Heart left ventricle (tissue), 16 donors: ENCODE measurements around the gene UCKL1. TPM values are rescaled to one million over a fixed set of nuclear protein-coding genes. Genes with fewer than 3 reads are reported as not detected.

Experiments used
- ATAC-seq, 4 donors: fragments of 200-7000 bp; cut with Tn5 transposase; one replicate each; pipeline ENCODE4 v1.9.1; 2020 to 2022; ENCODE audit warnings: moderate library complexity in 4 of 4, mild to moderate bottlenecking in 3 of 4, moderate number of reproducible peaks in 1 of 4
- DNase-seq, 5 donors: peaks; one replicate each; pipeline ENCODE4 v3.0.0-alpha.2; 2020
- H3K27ac ChIP-seq, 12 donors: fragments of 200-600 bp; sonication (generic) in 4 of 12; one replicate each; pipeline versions ENCODE4 v1.5.0 to v1.8.0; 2016 to 2022; ENCODE audit warnings: mild to moderate bottlenecking in 2 of 12
- H3K27me3 ChIP-seq, 9 donors: fragments of 200-600 bp; sonication (generic) in 2 of 9; one replicate each; pipeline versions ENCODE4 v1.5.1 to v1.8.0; 2016 to 2022; ENCODE audit warnings: mild to moderate bottlenecking in 3 of 9
- H3K36me3 ChIP-seq, 9 donors: fragments of 200-600 bp; sonication (generic) in 2 of 9; one replicate each; pipeline versions ENCODE4 v1.5.0 to v1.8.0; 2018 to 2022; ENCODE audit warnings: mild to moderate bottlenecking in 2 of 9
- H3K4me1 ChIP-seq, 12 donors: fragments of 200-600 bp; sonication (generic) in 4 of 12; one replicate each; pipeline versions ENCODE4 v1.5.0 to v1.8.0; 2016 to 2022; ENCODE audit warnings: mild to moderate bottlenecking in 3 of 12
- H3K4me3 ChIP-seq, 12 donors: fragments of 200-600 bp; sonication (generic) in 4 of 12; one replicate each; pipeline versions ENCODE4 v1.5.0 to v1.8.0; 2017 to 2022; ENCODE audit warnings: mild to moderate bottlenecking in 9 of 12, moderate library complexity in 4 of 12
- H3K9me3 ChIP-seq, 12 donors: fragments of 200-600 bp; sonication (generic) in 4 of 12; one replicate each; pipeline versions ENCODE4 v1.5.0 to v1.8.0; 2016 to 2022; ENCODE audit warnings: mild to moderate bottlenecking in 1 of 12
- CTCF ChIP-seq, 12 donors: fragments of 200-600 bp; sonication (generic) in 4 of 12; IDR thresholded peaks; one replicate each; pipeline versions ENCODE4 v1.5.0 to v1.8.0; 2018 to 2022; ENCODE audit warnings: antibody characterized with exemption in 12 of 12, mild to moderate bottlenecking in 5 of 12
- POLR2A ChIP-seq, 2 donors: fragments of 450-650 bp; IDR thresholded peaks; one replicate each; pipeline ENCODE4 v1.6.1; 2017; ENCODE audit warnings: antibody characterized with exemption in 2 of 2, mild to moderate bottlenecking in 2 of 2, moderate library complexity in 2 of 2
- WGBS, 4 donors: extraction: QIAGEN DNeasy Blood & Tissue Kit in 2 of 4; methylation state at CpG; one replicate each; pipeline versions ENCODE4 v1.1.5 to v1.1.7; 2013 to 2018; 5-methylcytosine and 5-hydroxymethylcytosine counted together
- intact Hi-C, 10 donors: fragments of 100-400 bp; cut with DNase I; formaldehyde crosslinking; loops; one replicate each; pipeline versions ENCODE4 v1.11.1 to v1.14.2; 2022
- polyA plus RNA-seq, 2 donors: library from polyadenylated mRNA; stranded (reverse); fragments of 200-250 nt; gene quantifications; one replicate each; pipeline ENCODE4 v1.2.3, GENCODE V29; 2013
- total RNA-seq, 9 donors: library from RNA; depleted of rRNA in 2 of 9; stranded (reverse); fragments of >200 nt in 2 of 9; fragmentation: NEBNext Ultra II Directional in 3 of 9; extraction: Animal tissue kit (Norgen Biotek cat#: 25700) in 3 of 9; gene quantifications; one replicate each; pipeline versions ENCODE4 v1.1.0 to v1.2.4, GENCODE V29; 2016 to 2023
- donor health status: ischemic (EF 13 %, LVEDD 7.1; RV severe dilation, severe dysfunction).
- donor health status: healthy with polysubstance abuse.
- donor health status: DM: no; HTN: yes; CAD: no.
- donor health status: DM: no; HTN: no; CAD: no.
- donor health status: ischemic (EF 25% LVEDD 6.9; RV normal size, moderate dysfunction).
- donor health status: ischemic (EF 25% LVEDD 5.7; RV mildly dilated, moderate dysfunction).
- donor health status: healthy.
- donor health status: DM: yes; HTN: yes; CAD: no.
- donor health status: ischemic (EF 35%, LVEDD 5.7; RV mildly dilated, moderate dysfunction).
- donor health status: nonischemic (EF 11% LVEDD 7.7; RV severe dilation, severe dysfunction).
- donor health status: DM: yes; HTN: yes; CAD: no.
- donor health status: PGD.
- donor health status: ischemic (EF 29% LVEDD 5.4; RV normal size, mild dysfunction).
- donor health status: nonischemic (EF 23%, LVEDD 6.1; RV moderate dilation, normal function).

UCKL1 gene
- total and polyA plus RNA-seq, 11 donors, result 27.7 to 49.7 (median 37.5) TPM

- TF ChIP-seq CTCF (IDR thresholded peaks at IDR 0.05) (no peak), POLR2A (IDR thresholded peaks at IDR 0.05) (no peak)
- peaks cover 9 to 55% (median 41%) of the 10 kb centered on the region in 12 donors for H3K4me1 ChIP-seq
- intact Hi-C loops, result loop anchor here in 4 of 10 donors (1.0 to 10.0 kb wide), 4 partner anchors 30 to 169 kb away; partner anchors contain the start of genes TPD52L2 (in 2 of the 4) and TCEA2 (in 1 of the 4)
Observed at GRCh38 chr20:63895202-63895951, 60.8 kb downstream of the UCKL1 start.

GRCh38 chr20:63894358-63895201, 61.6 kb downstream of the UCKL1 start, which contains the start of gene DNAJC5:
TSS of gene DNAJC5 (plus strand) at chr20:63895126. CDS start at chr20:63928346, 33,220 bp downstream.
- Histone ChIP-seq H3K9me3 (no peaks in the 10 kb centered on the region), H3K4me3 (peak within 1 kb of the TSS; percentile 30 to 80 (median 68)), H3K27me3 (no peaks in the 10 kb centered on the region), H3K27ac (peak within 1 kb of the TSS; percentile 42 to 96 (median 82)), H3K4me1 (peaks cover 9 to 50% (median 35%) of the 10 kb centered on the region in 12 donors), H3K36me3 (peaks cover 0 to 37% (median 18%) of the 10 kb centered on the region in 9 donors)
- ATAC-seq (peak; percentile 93 to 96 (median 95)), DNase-seq (peak; percentile 96 to 99 (median 97))
- TF ChIP-seq POLR2A (IDR thresholded peaks at IDR 0.05) (peak in 1 of 2 donors; percentile 52), CTCF (IDR thresholded peaks at IDR 0.05) (no peak)
- 1 to 3% (median 1%) methylated on average over 34 to 82 of the region's 82 CpGs for WGBS, 4 donors
- intact Hi-C loops, result loop anchor here in 4 of 10 donors (1.0 to 10.0 kb wide), 4 partner anchors 29 to 170 kb away; partner anchors contain the start of genes TPD52L2 (in 2 of the 4) and TCEA2 (in 1 of the 4)

More at GRCh38 chr20:63895202-63895951, 60.8 kb downstream of the UCKL1 start:
- H3K9me3 ChIP-seq, result no peaks in the 10 kb centered on the region
- ATAC-seq, result no peak
- 0 to 1% (median 1%) methylated on average over 23 to 87 of the region's 87 CpGs for WGBS, 4 donors
- H3K4me3 ChIP-seq, result peak overlapping the region; percentile 30 to 80 (median 68)
- H3K27me3 ChIP-seq, result no peaks in the 10 kb centered on the region
- H3K27ac ChIP-seq, result peak overlapping the region in 11 of 12 donors; percentile 74 to 96 (median 82)
- H3K36me3 ChIP-seq, result peaks cover 0 to 29% (median 10%) of the 10 kb centered on the region in 9 donors
- DNase-seq, result no peak

- Histone ChIP-seq H3K4me3 (peak overlapping the region in 11 of 12 donors; percentile 32 to 80 (median 68)), H3K9me3 (no peaks in the 10 kb centered on the region), H3K27ac (peak overlapping the region in 11 of 12 donors; percentile 65 to 88 (median 80)), H3K27me3 (no peaks in the 10 kb centered on the region), H3K4me1 (peaks cover 5 to 45% (median 31%) of the 10 kb centered on the region in 12 donors), H3K36me3 (peaks cover 0 to 43% (median 21%) of the 10 kb centered on the region in 9 donors)
- ATAC-seq, result no peak
- intact Hi-C loops, result loop anchor here in 2 of 10 donors (2.0 to 10.0 kb wide), 2 partner anchors 29 to 171 kb away; partner anchors contain the start of genes TCEA2 (in 1 of the 2) and TPD52L2 (in 1 of the 2)
- no peak for DNase-seq
- 31 to 43% (median 34%) methylated on average over 6 of the region's 6 CpGs for whole genome bisulfite sequencing, 4 donors
- TF ChIP-seq POLR2A (IDR thresholded peaks at IDR 0.05) (no peak), CTCF (IDR thresholded peaks at IDR 0.05) (no peak)
Observed at GRCh38 chr20:63893999-63894357, 62.2 kb downstream of the UCKL1 start.
